Mesendoderm (in vitro differentiated cells): ENCODE measurements around the gene ACOXL.

Experiments
- DNase-seq: peaks from one replicate; pipeline ENCODE4 v3.0.0; 2013
- H2AK5ac ChIP-seq: 2 replicates; pipeline ENCODE4 v1.6.1; 2013; ENCODE audit warnings: low read length, inconsistent platforms
- H2BK120ac ChIP-seq: 2 replicates; pipeline ENCODE4 v1.6.1; 2013; ENCODE audit warnings: low read depth, mild to moderate bottlenecking, low read length, moderate library complexity, mixed read lengths
- H2BK15ac ChIP-seq: replicated peaks from 2 replicates; pipeline ENCODE4 v1.6.1; 2013; ENCODE audit warnings: low read depth, mild to moderate bottlenecking, moderate library complexity
- H2BK5ac ChIP-seq: 2 replicates; pipeline ENCODE4 v1.6.1; 2013; ENCODE audit warnings: low read length, inconsistent platforms
- H3K18ac ChIP-seq: 2 replicates; pipeline ENCODE4 v1.6.1; 2013; ENCODE audit warnings: mild to moderate bottlenecking, low read length, mixed read lengths
- H3K23ac ChIP-seq: one replicate; pipeline ENCODE4 v1.6.1; 2013; ENCODE audit warnings: low read length
- H3K27ac ChIP-seq: 2 replicates; pipeline ENCODE4 v1.5.1; 2013; ENCODE audit warnings: low read depth, mild to moderate bottlenecking, inconsistent platforms, low read length, moderate library complexity
- H3K27me3 ChIP-seq: 2 replicates; pipeline ENCODE4 v1.6.1; 2013; ENCODE audit warnings: low read length, control low read depth, mild to moderate bottlenecking, inconsistent platforms; ENCODE audit not compliant: insufficient read depth, poor library complexity
- H3K36me3 ChIP-seq: 2 replicates; pipeline ENCODE4 v1.6.1; 2013; ENCODE audit warnings: low read length, inconsistent platforms; ENCODE audit not compliant: control insufficient read depth, insufficient read depth
- H3K4ac ChIP-seq: one replicate; pipeline ENCODE4 v1.6.1; 2013; ENCODE audit warnings: low read depth, mild to moderate bottlenecking, low read length, moderate library complexity
- H3K4me1 ChIP-seq: 2 replicates; pipeline ENCODE4 v1.6.1; 2013; ENCODE audit warnings: low read depth, low read length, inconsistent platforms; ENCODE audit not compliant: control insufficient read depth
- H3K4me2 ChIP-seq: 2 replicates; pipeline ENCODE4 v1.6.1; 2013; ENCODE audit warnings: low read length
- H3K4me3 ChIP-seq: 2 replicates; pipeline ENCODE4 v1.5.1; 2013; ENCODE audit warnings: mild to moderate bottlenecking, low read length
- H3K56ac ChIP-seq: one replicate; pipeline ENCODE4 v1.6.1; 2013; ENCODE audit warnings: low read length
- H3K79me1 ChIP-seq: 2 replicates; pipeline ENCODE4 v1.6.1; 2013; ENCODE audit warnings: low read length, inconsistent platforms
- H3K79me2 ChIP-seq: 2 replicates; pipeline ENCODE4 v1.6.1; 2013; ENCODE audit warnings: mild to moderate bottlenecking, low read length; ENCODE audit not compliant: control insufficient read depth, insufficient read depth
- H3K9ac ChIP-seq: 2 replicates; pipeline ENCODE4 v1.6.1; 2013; ENCODE audit warnings: low read length, inconsistent platforms
- H4K5ac ChIP-seq: one replicate; pipeline ENCODE4 v1.6.1; 2013; ENCODE audit warnings: low read length
- H4K8ac ChIP-seq: one replicate; pipeline ENCODE4 v1.6.1; 2013; ENCODE audit warnings: low read depth, mild to moderate bottlenecking, control low read depth, low read length, moderate library complexity
- WGBS: extraction: QIAGEN DNeasy Blood & Tissue Kit; methylation state at CpG from one replicate; pipeline ENCODE4 v1.1.7; 2013; ENCODE audit warnings: low lambda C conversion rate, missing lambda C conversion rate; ENCODE audit not compliant: insufficient coverage; ENCODE audit errors: extremely low coverage; 5-methylcytosine and 5-hydroxymethylcytosine counted together

The ACOXL gene

DNA sequence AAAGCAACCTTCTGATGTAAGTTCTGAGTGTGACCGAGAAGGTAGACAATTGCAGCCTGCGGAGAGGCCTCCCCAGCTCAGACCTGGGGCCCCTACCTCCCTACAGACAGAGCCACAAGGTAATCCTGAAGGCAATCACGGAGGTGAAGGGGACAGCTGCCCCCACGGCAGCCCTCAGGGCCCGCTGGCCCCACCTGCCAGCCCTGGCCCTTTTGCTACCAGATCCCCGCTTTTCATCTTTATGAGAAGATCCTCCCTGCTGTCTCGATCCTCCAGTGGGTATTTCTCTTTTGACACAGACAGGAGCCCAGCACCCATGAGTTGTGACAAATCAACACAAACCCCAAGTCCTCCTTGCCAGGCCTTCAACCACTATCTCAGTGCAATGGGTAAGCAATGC, 391.4 kb downstream of the ACOXL start:
- Histone ChIP-seq H3K36me3 (peaks cover 2% of the 10 kb centered on the region), H3K4ac (no peak overlapping the region)

GRCh38 chr2:111126581-111126980, 394.2 kb downstream of the ACOXL start:
- no peak overlapping the region for H4K8ac ChIP-seq
- no CpG with 5 or more reads among the region's 1 CpG for WGBS
- H2AK5ac ChIP-seq: no peak overlapping the region
- no peak overlapping the region for H2BK5ac ChIP-seq
- H3K18ac ChIP-seq: no peak overlapping the region
- H3K27me3 ChIP-seq: no peaks in the 10 kb centered on the region
- no peak overlapping the region for H3K23ac ChIP-seq
- no peak overlapping the region for H2BK120ac ChIP-seq
- H3K27ac ChIP-seq: no peak overlapping the region
- H3K4ac ChIP-seq: no peak overlapping the region
- H4K5ac ChIP-seq: no peak overlapping the region
- no peak overlapping the region for H3K56ac ChIP-seq
- H3K4me2 ChIP-seq: no peak overlapping the region
- no peak for DNase-seq
- peaks cover 3% of the 10 kb centered on the region for H3K79me1 ChIP-seq
- no peak overlapping the region for H2BK15ac ChIP-seq
- H3K36me3 ChIP-seq: peaks cover 2% of the 10 kb centered on the region
- H3K79me2 ChIP-seq: peaks cover 1% of the 10 kb centered on the region
- no peak overlapping the region for H3K9ac ChIP-seq
- peaks cover 2% of the 10 kb centered on the region for H3K4me1 ChIP-seq
- H3K4me3 ChIP-seq: no peak overlapping the region

More for the DNA sequence above, 391.4 kb downstream of the ACOXL start:
- no peak for DNase-seq
- Histone ChIP-seq H3K9ac (peak overlapping the region; percentile 4), H3K79me1 (peaks cover 3% of the 10 kb centered on the region), H2BK5ac (no peak overlapping the region), H3K27me3 (peaks cover 13% of the 10 kb centered on the region), H3K79me2 (peaks cover 1% of the 10 kb centered on the region), H2BK15ac (no peak overlapping the region), H3K4me2 (no peak overlapping the region), H2AK5ac (no peak overlapping the region), H3K18ac (no peak overlapping the region), H3K4me3 (no peak overlapping the region), H3K56ac (no peak overlapping the region), H4K5ac (no peak overlapping the region), H3K27ac (no peak overlapping the region), H2BK120ac (no peak overlapping the region), H3K4me1 (peaks cover 2% of the 10 kb centered on the region), H3K23ac (no peak overlapping the region), H4K8ac (no peak overlapping the region)
- WGBS: no CpG with 5 or more reads among the region's 7 CpGs

DNA sequence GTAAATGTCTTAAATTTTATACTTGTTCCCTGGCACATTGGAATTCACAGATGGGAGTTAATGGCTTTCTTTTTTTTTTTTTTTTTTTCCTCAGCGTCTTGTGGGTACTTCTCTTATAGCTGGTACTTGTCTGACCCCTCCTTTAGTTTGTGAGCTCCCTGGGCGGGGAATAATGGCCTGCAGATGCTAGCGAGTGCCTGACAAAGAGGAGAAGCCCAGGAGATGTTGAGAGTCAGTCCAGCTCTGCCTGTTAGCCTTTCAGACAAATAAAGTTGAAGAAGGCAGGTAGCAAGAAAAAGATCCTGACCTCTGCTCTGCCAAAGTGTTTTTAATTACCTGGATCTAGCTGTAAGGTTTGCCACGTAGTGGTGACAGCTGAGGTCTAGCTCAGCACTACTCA, 395.0 kb downstream of the ACOXL start:
- Histone ChIP-seq H2BK5ac (no peak overlapping the region), H3K36me3 (peaks cover 2% of the 10 kb centered on the region), H2BK120ac (no peak overlapping the region), H3K27me3 (no peaks in the 10 kb centered on the region), H3K79me1 (no peaks in the 10 kb centered on the region), H3K9ac (no peak overlapping the region), H2AK5ac (no peak overlapping the region), H4K8ac (no peak overlapping the region), H2BK15ac (no peak overlapping the region), H3K4me2 (no peak overlapping the region), H3K4me3 (no peak overlapping the region), H3K18ac (no peak overlapping the region), H3K79me2 (peaks cover 1% of the 10 kb centered on the region), H3K4ac (no peak overlapping the region), H4K5ac (no peak overlapping the region), H3K27ac (no peak overlapping the region), H3K4me1 (no peaks in the 10 kb centered on the region), H3K23ac (no peak overlapping the region), H3K56ac (no peak overlapping the region)
- no peak for DNase-seq
- no CpG with 5 or more reads among the region's 4 CpGs for WGBS

- Histone ChIP-seq H2BK15ac (no peak overlapping the region), H2BK5ac (no peak overlapping the region), H4K5ac (no peak overlapping the region), H3K79me1 (no peaks in the 10 kb centered on the region), H3K27me3 (no peaks in the 10 kb centered on the region), H3K27ac (no peak overlapping the region), H3K18ac (no peak overlapping the region), H3K9ac (no peak overlapping the region), H3K36me3 (peaks cover 2% of the 10 kb centered on the region), H2AK5ac (no peak overlapping the region), H2BK120ac (no peak overlapping the region), H3K4me3 (no peak overlapping the region), H3K4me2 (no peak overlapping the region), H4K8ac (no peak overlapping the region), H3K56ac (no peak overlapping the region), H3K23ac (no peak overlapping the region), H3K4me1 (no peaks in the 10 kb centered on the region), H3K79me2 (peaks cover 1% of the 10 kb centered on the region), H3K4ac (no peak overlapping the region)
- DNase-seq: no peak
- no CpG with 5 or more reads among the region's 2 CpGs for WGBS
Measured at GRCh38 chr2:111128096-111128495, 395.7 kb downstream of the ACOXL start.

DNA sequence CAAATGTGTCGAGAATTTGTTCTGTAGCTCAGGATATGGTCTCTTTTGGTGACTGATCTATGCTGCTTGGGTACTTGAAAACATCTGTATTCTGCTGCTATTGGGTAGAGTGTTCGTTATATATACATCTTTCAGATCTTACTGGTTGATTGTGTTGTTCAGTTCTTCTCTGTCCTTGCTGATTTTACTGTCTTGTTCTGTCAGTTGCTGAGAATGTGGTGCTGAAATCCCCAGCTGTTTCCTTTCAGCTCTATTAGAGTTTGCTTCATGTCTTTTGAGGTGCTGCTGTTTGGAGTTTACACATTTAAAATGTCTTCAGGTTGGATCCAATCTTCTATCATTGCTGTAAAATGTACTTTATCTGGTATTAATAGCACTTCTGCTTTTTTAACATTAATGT, 401.2 kb downstream of the ACOXL start:
- Histone ChIP-seq H2BK120ac (no peak overlapping the region), H2BK15ac (no peak overlapping the region), H3K27me3 (no peaks in the 10 kb centered on the region), H3K18ac (no peak overlapping the region), H2AK5ac (no peak overlapping the region), H4K5ac (no peak overlapping the region), H3K4me2 (no peak overlapping the region), H3K36me3 (no peaks in the 10 kb centered on the region), H3K4ac (no peak overlapping the region), H3K27ac (no peak overlapping the region), H3K4me3 (no peak overlapping the region), H4K8ac (no peak overlapping the region), H3K23ac (no peak overlapping the region), H3K79me2 (no peaks in the 10 kb centered on the region), H3K79me1 (peaks cover 4% of the 10 kb centered on the region), H2BK5ac (no peak overlapping the region), H3K4me1 (no peaks in the 10 kb centered on the region), H3K9ac (no peak overlapping the region), H3K56ac (no peak overlapping the region)
- DNase-seq: no peak
- WGBS: no CpG with 5 or more reads among the region's 2 CpGs

DNA sequence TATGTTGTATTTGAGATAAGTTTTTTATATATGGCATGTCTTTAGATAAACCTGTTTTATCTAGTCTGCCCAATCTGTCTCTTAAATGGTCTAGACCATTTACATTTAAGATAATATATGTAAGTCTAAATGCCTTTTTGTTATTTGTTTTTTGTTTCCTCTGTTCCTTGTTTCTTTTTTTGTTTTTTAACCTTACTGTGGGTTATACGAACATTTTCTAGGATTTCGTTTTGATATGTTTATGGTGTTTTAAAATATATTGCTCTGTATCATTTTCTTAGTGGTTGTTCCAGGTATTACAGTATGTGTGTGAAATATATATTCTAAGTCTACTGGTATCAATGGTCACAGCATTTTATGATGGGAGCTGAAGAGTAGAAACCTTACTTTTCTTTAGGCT, 401.7 kb downstream of the ACOXL start:
- Histone ChIP-seq H3K36me3 (no peaks in the 10 kb centered on the region), H2BK120ac (no peak overlapping the region), H3K4me2 (no peak overlapping the region), H3K9ac (no peak overlapping the region), H2AK5ac (no peak overlapping the region), H3K18ac (no peak overlapping the region), H3K4ac (no peak overlapping the region), H3K79me1 (peaks cover 4% of the 10 kb centered on the region), H3K23ac (no peak overlapping the region), H2BK15ac (no peak overlapping the region), H4K5ac (no peak overlapping the region), H3K79me2 (no peaks in the 10 kb centered on the region), H3K27me3 (no peaks in the 10 kb centered on the region), H3K4me3 (no peak overlapping the region), H4K8ac (no peak overlapping the region), H3K27ac (no peak overlapping the region), H2BK5ac (no peak overlapping the region), H3K4me1 (no peaks in the 10 kb centered on the region), H3K56ac (no peak overlapping the region)
- no peak for DNase-seq
- WGBS: 100% methylated on average over 2 of the region's 2 CpGs
